Tibial nerve (tissue), 4 donors: ENCODE data around the gene SRSF4. TPM values are rescaled to one million over a fixed set of nuclear protein-coding genes. Genes with fewer than 3 reads are reported as not detected.

ENCODE experiments used
- DNase-seq, 2 donors: peaks; one replicate each; pipeline ENCODE4 v3.0.0-alpha.2; 2019; ENCODE audit warnings: low spot score in 2 of 2
- H3K27ac ChIP-seq, 4 donors: fragments of 200-600 bp; sonication (generic) in 3 of 4; one replicate each; pipeline ENCODE4 v1.5.1; 2017 to 2019; ENCODE audit warnings: mild to moderate bottlenecking in 1 of 4
- H3K27me3 ChIP-seq, 2 donors: fragments of 200-600 bp; sonication (generic) in 1 of 2; one replicate each; pipeline versions ENCODE4 v1.5.1 to v1.6.0; 2017 to 2019
- H3K36me3 ChIP-seq, 3 donors: fragments of 200-600 bp; sonication (generic); one replicate each; pipeline ENCODE4 v1.5.1; 2018 to 2019
- H3K4me1 ChIP-seq, 4 donors: fragments of 200-600 bp; sonication (generic) in 3 of 4; one replicate each; pipeline ENCODE4 v1.5.1; 2017 to 2019
- H3K4me3 ChIP-seq, 4 donors: fragments of 200-600 bp; sonication (generic) in 3 of 4; one replicate each; pipeline ENCODE4 v1.5.1; 2017 to 2019; ENCODE audit warnings: mild to moderate bottlenecking in 1 of 4, moderate library complexity in 1 of 4
- H3K9me3 ChIP-seq, 4 donors: fragments of 200-600 bp; sonication (generic) in 3 of 4; one replicate each; pipeline ENCODE4 v1.5.1; 2017 to 2019
- CTCF ChIP-seq, 5 experiments: fragments of 200-600 bp in 3 of 5; fragments of 450-650 bp in 2 of 5; sonication (generic) in 3 of 5; IDR thresholded peaks; one replicate each; pipeline ENCODE4 v1.5.1; 2016 to 2019; ENCODE audit warnings: antibody characterized with exemption in 5 of 5, mild to moderate bottlenecking in 3 of 5, moderate library complexity in 2 of 5
- EP300 ChIP-seq, 2 donors: sonication (generic); formaldehyde crosslinking; IDR thresholded peaks; one replicate each; pipeline ENCODE4 v1.6.1; 2017; ENCODE audit warnings: antibody characterized with exemption in 2 of 2, mild to moderate bottlenecking in 1 of 2
- POLR2A ChIP-seq, 2 donors: fragments of 450-650 bp; IDR thresholded peaks; one replicate each; pipeline ENCODE4 v1.6.1; 2017; ENCODE audit warnings: antibody characterized with exemption in 2 of 2, mild to moderate bottlenecking in 2 of 2, moderate library complexity in 2 of 2
- WGBS, 2 donors: methylation state at CpG; one replicate each; pipeline ENCODE4 v1.1.5; 2018; 5-methylcytosine and 5-hydroxymethylcytosine counted together
- total RNA-seq, 4 donors: library from RNA; depleted of rRNA; stranded (reverse); fragments of >200 nt; gene quantifications; one replicate each; pipeline ENCODE4 v1.1.0, GENCODE V29; 2016

The SRSF4 gene
- total RNA-seq, 4 donors from 2014 or later: 63.4 to 75.9 (median 69.1) TPM

GRCh38 chr1:29167904-29168303 is 13.8 kb downstream of the SRSF4 start:
- H3K27me3 ChIP-seq: no peaks in the 10 kb centered on the region
- peaks cover 0 to 84% (median 28%) of the 10 kb centered on the region in 4 donors for H3K4me1 ChIP-seq
- H3K27ac ChIP-seq: no peak overlapping the region
- no peak overlapping the region for H3K4me3 ChIP-seq
- 97 to 98% methylated on average over 9 of the region's 9 CpGs for WGBS, 2 donors
- no peak for DNase-seq
- no peaks in the 10 kb centered on the region for H3K9me3 ChIP-seq
- peaks cover 0 to 38% (median 11%) of the 10 kb centered on the region in 3 donors for H3K36me3 ChIP-seq
- TF ChIP-seq CTCF (IDR thresholded peaks at IDR 0.05): no peak
- no peak for TF ChIP-seq POLR2A (IDR thresholded peaks at IDR 0.05)
- TF ChIP-seq EP300 (IDR thresholded peaks at IDR 0.05): no peak

- Histone ChIP-seq H3K27me3 (no peaks in the 10 kb centered on the region), H3K27ac (no peak overlapping the region), H3K4me1 (peaks cover 0 to 86% (median 22%) of the 10 kb centered on the region in 4 donors), H3K4me3 (no peak overlapping the region), H3K36me3 (peaks cover 0 to 33% (median 11%) of the 10 kb centered on the region in 3 donors), H3K9me3 (no peaks in the 10 kb centered on the region)
- WGBS, 2 donors: 49 to 64% methylated on average over 9 of the region's 9 CpGs
- DNase-seq: no peak
- TF ChIP-seq CTCF (IDR thresholded peaks at IDR 0.05) (no peak), POLR2A (IDR thresholded peaks at IDR 0.05) (no peak), EP300 (IDR thresholded peaks at IDR 0.05) (no peak)
Observed at GRCh38 chr1:29166291-29166878, 15.3 kb downstream of the SRSF4 start.

GRCh38 chr1:29164588-29164987 is 17.1 kb downstream of the SRSF4 start:
- 72 to 78% methylated on average over 4 of the region's 4 CpGs for WGBS, 2 donors
- H3K9me3 ChIP-seq: no peaks in the 10 kb centered on the region
- DNase-seq: no peak
- H3K4me3 ChIP-seq: no peak overlapping the region
- TF ChIP-seq CTCF (IDR thresholded peaks at IDR 0.05): no peak
- no peak for TF ChIP-seq POLR2A (IDR thresholded peaks at IDR 0.05)
- TF ChIP-seq EP300 (IDR thresholded peaks at IDR 0.05): no peak
- peaks cover 0 to 85% (median 9%) of the 10 kb centered on the region in 4 donors for H3K4me1 ChIP-seq
- H3K27ac ChIP-seq: no peak overlapping the region
- peaks cover 0 to 43% (median 11%) of the 10 kb centered on the region in 3 donors for H3K36me3 ChIP-seq
- H3K27me3 ChIP-seq: no peaks in the 10 kb centered on the region

- DNase-seq: no peak
- WGBS, 2 donors: 69 to 73% methylated on average over 9 of the region's 9 CpGs
- H3K27me3 ChIP-seq: no peaks in the 10 kb centered on the region
- peaks cover 0 to 81% (median 8%) of the 10 kb centered on the region in 4 donors for H3K4me1 ChIP-seq
- no peak overlapping the region for H3K4me3 ChIP-seq
- no peaks in the 10 kb centered on the region for H3K9me3 ChIP-seq
- TF ChIP-seq POLR2A (IDR thresholded peaks at IDR 0.05) (no peak), EP300 (IDR thresholded peaks at IDR 0.05) (no peak), CTCF (IDR thresholded peaks at IDR 0.05) (no peak)
- no peak overlapping the region for H3K27ac ChIP-seq
- H3K36me3 ChIP-seq: peaks cover 0 to 58% (median 18%) of the 10 kb centered on the region in 3 donors
Observed at GRCh38 chr1:29162476-29163138, 19.1 kb downstream of the SRSF4 start.

DNA sequence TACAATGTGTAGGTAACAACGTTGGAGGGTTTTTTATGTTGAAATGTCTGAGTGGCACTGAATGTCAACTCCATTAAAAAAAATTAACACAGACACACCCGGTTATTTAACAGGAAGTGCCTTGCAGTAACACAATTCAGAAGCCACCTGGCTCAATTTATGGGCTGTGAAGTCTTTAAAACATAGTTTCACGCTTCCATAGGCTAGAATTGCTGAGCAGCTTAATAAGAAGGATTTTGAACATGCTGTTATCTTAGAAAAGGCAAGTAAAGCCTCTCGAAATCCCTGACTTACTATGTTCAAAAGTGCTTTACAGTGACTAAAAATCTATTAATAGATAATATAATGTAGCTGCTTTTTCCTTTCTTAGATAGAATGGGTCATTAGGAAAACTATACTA is 19.7 kb downstream of the SRSF4 start:
- H3K36me3 ChIP-seq: peaks cover 0 to 56% (median 18%) of the 10 kb centered on the region in 3 donors
- H3K4me3 ChIP-seq: no peak overlapping the region
- H3K27me3 ChIP-seq: no peaks in the 10 kb centered on the region
- no peak for DNase-seq
- no peaks in the 10 kb centered on the region for H3K9me3 ChIP-seq
- H3K27ac ChIP-seq: no peak overlapping the region
- TF ChIP-seq POLR2A (IDR thresholded peaks at IDR 0.05) (no peak), CTCF (IDR thresholded peaks at IDR 0.05) (no peak), EP300 (IDR thresholded peaks at IDR 0.05) (no peak)
- peaks cover 0 to 81% (median 8%) of the 10 kb centered on the region in 4 donors for H3K4me1 ChIP-seq
- 67% methylated on average over 4 of the region's 4 CpGs for WGBS, 2 donors
